Fibroblast of lung (primary cell): Measurements from ENCODE around the gene MACROD2. TPM values are rescaled to one million over a fixed set of nuclear protein-coding genes. Genes with fewer than 3 reads are reported as not detected.

Experiments
- DNase-seq, 2 donors: peaks; one replicate each; pipeline versions ENCODE4 v3.0.0 to v3.0.0-alpha.2; 2010; ENCODE audit warnings: low read depth in 2 of 2
- H2AFZ ChIP-seq: 2 replicates; pipeline ENCODE4 v1.5.1; 2012; ENCODE audit warnings: low read length, control low read depth, inconsistent platforms
- H3K27ac ChIP-seq: 2 replicates; pipeline ENCODE4 v1.5.1; 2011; ENCODE audit warnings: low read length, control low read depth; ENCODE audit not compliant: insufficient read depth
- H3K27me3 ChIP-seq: 2 replicates; pipeline ENCODE4 v1.5.1; 2011; ENCODE audit warnings: mild to moderate bottlenecking, low read length; ENCODE audit not compliant: control insufficient read depth, insufficient read depth
- H3K36me3 ChIP-seq: 2 replicates; pipeline ENCODE4 v1.5.1; 2011; ENCODE audit warnings: low read length; ENCODE audit not compliant: control insufficient read depth, insufficient read depth
- H3K4me1 ChIP-seq: 2 replicates; pipeline ENCODE4 v1.5.1; 2011; ENCODE audit warnings: low read length; ENCODE audit not compliant: control insufficient read depth, insufficient read depth; ENCODE audit errors: extremely low read depth
- H3K4me2 ChIP-seq: 2 replicates; pipeline ENCODE4 v1.5.1; 2011; ENCODE audit warnings: low read length, control low read depth; ENCODE audit not compliant: insufficient read depth; ENCODE audit errors: extremely low read depth
- H3K4me3 ChIP-seq, 4 experiments: fragments of 200-600 bp in 1 of 4; sonication (generic) in 1 of 4; replicated peaks in 1 of 4; 2 replicates each; pipeline ENCODE4 v1.5.1; 2011 to 2016; ENCODE audit warnings: low read length in 4 of 4, low read depth in 3 of 4, mild to moderate bottlenecking in 3 of 4, control low read depth in 2 of 4, inconsistent platforms in 1 of 4, mixed read lengths in 1 of 4; ENCODE audit not compliant: insufficient read depth in 1 of 4; ENCODE audit errors: control extremely low read depth in 1 of 4
- H3K79me2 ChIP-seq: 2 replicates; pipeline ENCODE4 v1.5.1; 2012; ENCODE audit warnings: mild to moderate bottlenecking, low read length, inconsistent platforms; ENCODE audit not compliant: control insufficient read depth, insufficient read depth
- H3K9ac ChIP-seq: 2 replicates; pipeline ENCODE4 v1.5.1; 2011; ENCODE audit warnings: mild to moderate bottlenecking, low read length, control low read depth; ENCODE audit not compliant: insufficient read depth
- H3K9me3 ChIP-seq: 2 replicates; pipeline ENCODE4 v1.5.1; 2012; ENCODE audit warnings: low read depth, low read length; ENCODE audit not compliant: control insufficient read depth, insufficient read depth
- H4K20me1 ChIP-seq: 2 replicates; pipeline ENCODE4 v1.5.1; 2011; ENCODE audit warnings: low read length; ENCODE audit not compliant: control insufficient read depth, insufficient read depth; ENCODE audit errors: extremely low read depth
- EZH2 ChIP-seq: IDR thresholded peaks from 2 replicates; pipeline ENCODE4 v1.5.1; 2012; ENCODE audit warnings: low read length, control low read depth, mild to moderate bottlenecking; ENCODE audit errors: missing control alignments
- polyA plus RNA-seq, 2 donors: library from polyadenylated mRNA; depleted of rRNA in 1 of 2; stranded (reverse) in 1 of 2; unstranded in 1 of 2; fragments of >200 nt; gene quantifications; 2 replicates each; pipeline ENCODE4 v1.2.1, GENCODE V29; 2011 to 2012; ENCODE audit warnings: missing spikeins in 1 of 2
- total RNA-seq: library from RNA; depleted of rRNA; stranded (reverse); fragments of >200 nt; gene quantifications from 2 replicates; pipeline ENCODE4 v1.2.1, GENCODE V29; 2014
- TF ChIP-seq, protein P1 (sequence below), 2 donors: IDR thresholded peaks in 1 of 2; conservative IDR thresholded peaks in 1 of 2; 1 replicate in 1 of 2; 2 replicates in 1 of 2; pipeline ENCODE4 v1.5.1; 2011 to 2012; ENCODE audit warnings: low read length in 2 of 2, control low read depth in 1 of 2, inconsistent platforms in 1 of 2, low read depth in 1 of 2, mild to moderate bottlenecking in 1 of 2

Gene MACROD2
- total and polyA plus RNA-seq, 2 donors (not counting 1 experiment from before 2014, with no cell fraction given), result 0.54 to 1.7 TPM

DNA sequence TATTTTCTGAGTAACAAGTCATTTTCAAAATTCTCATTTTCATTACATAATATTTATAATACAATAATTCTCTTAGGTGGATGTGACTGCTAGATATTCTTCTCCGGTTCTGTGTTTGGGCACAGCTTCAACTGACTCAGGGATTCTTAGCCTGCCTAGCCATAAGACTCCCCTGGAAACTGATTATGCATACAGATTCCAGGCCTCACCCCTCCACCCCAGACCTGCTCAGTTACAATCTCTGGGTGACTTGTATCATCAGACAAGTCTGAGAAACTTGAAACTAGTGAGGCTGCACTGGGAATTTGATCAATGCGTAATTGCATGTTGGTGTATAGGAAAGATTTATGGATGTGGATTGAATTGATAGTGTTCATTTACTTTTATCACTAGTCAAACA, 316.7 kb downstream of the MACROD2 start:
- no peak overlapping the region for H3K4me3 ChIP-seq
- TF ChIP-seq EZH2, result no peak
- TF ChIP-seq, protein P1, sequence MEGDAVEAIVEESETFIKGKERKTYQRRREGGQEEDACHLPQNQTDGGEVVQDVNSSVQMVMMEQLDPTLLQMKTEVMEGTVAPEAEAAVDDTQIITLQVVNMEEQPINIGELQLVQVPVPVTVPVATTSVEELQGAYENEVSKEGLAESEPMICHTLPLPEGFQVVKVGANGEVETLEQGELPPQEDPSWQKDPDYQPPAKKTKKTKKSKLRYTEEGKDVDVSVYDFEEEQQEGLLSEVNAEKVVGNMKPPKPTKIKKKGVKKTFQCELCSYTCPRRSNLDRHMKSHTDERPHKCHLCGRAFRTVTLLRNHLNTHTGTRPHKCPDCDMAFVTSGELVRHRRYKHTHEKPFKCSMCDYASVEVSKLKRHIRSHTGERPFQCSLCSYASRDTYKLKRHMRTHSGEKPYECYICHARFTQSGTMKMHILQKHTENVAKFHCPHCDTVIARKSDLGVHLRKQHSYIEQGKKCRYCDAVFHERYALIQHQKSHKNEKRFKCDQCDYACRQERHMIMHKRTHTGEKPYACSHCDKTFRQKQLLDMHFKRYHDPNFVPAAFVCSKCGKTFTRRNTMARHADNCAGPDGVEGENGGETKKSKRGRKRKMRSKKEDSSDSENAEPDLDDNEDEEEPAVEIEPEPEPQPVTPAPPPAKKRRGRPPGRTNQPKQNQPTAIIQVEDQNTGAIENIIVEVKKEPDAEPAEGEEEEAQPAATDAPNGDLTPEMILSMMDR (conservative IDR thresholded peaks at IDR 0.05 in 1 of 2, IDR thresholded peaks at IDR 0.05 in 1 of 2; ENCODE audit: low read depth in 1 of 2, low read length in 2 of 2), result no peak
- H3K4me1 ChIP-seq, result no peaks in the 10 kb centered on the region
- H3K9ac ChIP-seq, result no peak overlapping the region
- no peak for DNase-seq
- no peaks in the 10 kb centered on the region for H3K27me3 ChIP-seq
- H4K20me1 ChIP-seq, result no peaks in the 10 kb centered on the region
- H3K36me3 ChIP-seq, result no peaks in the 10 kb centered on the region
- no peaks in the 10 kb centered on the region for H3K9me3 ChIP-seq
- H3K79me2 ChIP-seq, result no peaks in the 10 kb centered on the region
- no peak overlapping the region for H2AFZ ChIP-seq
- no peak overlapping the region for H3K4me2 ChIP-seq
- no peak overlapping the region for H3K27ac ChIP-seq

DNA sequence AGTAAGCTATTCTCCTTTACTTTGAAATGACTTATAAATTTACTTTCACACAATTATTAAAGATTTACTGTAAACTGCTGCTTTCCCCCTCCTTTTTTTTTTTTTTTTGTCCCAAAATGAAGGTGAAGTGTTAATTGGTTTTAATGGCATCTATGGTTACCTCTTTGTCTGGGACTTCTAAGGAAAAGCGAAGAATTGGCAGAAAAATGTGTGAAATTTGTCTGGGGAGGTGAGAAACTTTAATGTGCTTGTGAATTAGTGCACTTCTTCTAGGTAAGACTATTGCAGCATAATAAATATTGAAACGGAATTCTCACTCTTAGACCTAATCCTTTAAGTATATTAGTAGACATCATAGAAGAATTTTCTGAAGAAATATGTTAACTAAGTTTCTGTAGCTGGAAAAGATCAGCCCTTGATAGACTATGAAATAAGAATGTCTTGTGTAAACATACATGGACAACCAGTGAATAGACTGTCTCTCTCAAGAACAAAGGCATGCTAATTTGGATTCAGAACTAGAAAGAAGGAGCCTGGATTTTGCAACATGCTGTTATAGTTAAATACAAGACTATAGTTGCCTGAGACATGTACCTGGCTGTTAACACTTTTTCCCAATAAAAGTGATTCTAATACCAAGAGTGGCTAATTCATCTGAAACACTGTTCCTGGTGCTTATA, 318.2 kb downstream of the MACROD2 start:
- H3K4me1 ChIP-seq, result no peaks in the 10 kb centered on the region
- no peak for TF ChIP-seq EZH2
- TF ChIP-seq, protein P1 (conservative IDR thresholded peaks at IDR 0.05 in 1 of 2, IDR thresholded peaks at IDR 0.05 in 1 of 2; ENCODE audit: low read depth in 1 of 2, low read length in 2 of 2), result no peak

DNA sequence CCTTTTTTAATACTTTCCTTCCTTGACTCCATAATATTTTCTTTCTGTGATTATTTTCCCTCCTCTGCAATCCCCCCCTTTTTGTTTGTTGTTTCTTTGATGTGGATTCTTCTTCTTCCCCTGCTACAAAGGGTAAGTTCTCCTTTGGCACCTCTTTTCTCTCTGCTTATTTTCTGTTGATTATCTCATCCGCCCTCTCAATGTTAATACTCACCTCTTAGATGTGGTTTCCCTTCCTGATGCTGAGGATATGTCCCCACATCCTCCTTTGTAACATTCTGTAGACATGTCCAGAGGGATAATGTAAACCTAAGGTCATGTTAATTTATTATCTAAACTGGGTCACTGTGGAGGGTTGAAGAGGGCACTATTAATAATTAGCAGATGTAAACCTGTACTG, 324.4 kb downstream of the MACROD2 start:
- Histone ChIP-seq H3K4me3 (no peak overlapping the region), H3K36me3 (no peaks in the 10 kb centered on the region), H3K4me1 (no peaks in the 10 kb centered on the region), H2AFZ (no peak overlapping the region), H3K27ac (no peak overlapping the region), H3K9ac (no peak overlapping the region), H3K4me2 (no peak overlapping the region), H4K20me1 (no peaks in the 10 kb centered on the region), H3K79me2 (no peaks in the 10 kb centered on the region), H3K27me3 (no peaks in the 10 kb centered on the region), H3K9me3 (no peaks in the 10 kb centered on the region)
- no peak for DNase-seq
- TF ChIP-seq, protein P1 (conservative IDR thresholded peaks at IDR 0.05 in 1 of 2, IDR thresholded peaks at IDR 0.05 in 1 of 2; ENCODE audit: low read depth in 1 of 2, low read length in 2 of 2), result no peak
- no peak for TF ChIP-seq EZH2

More for the DNA sequence above, 318.2 kb downstream of the MACROD2 start:
- no peak for DNase-seq
- H3K27ac ChIP-seq, result no peak overlapping the region
- H3K9me3 ChIP-seq, result no peaks in the 10 kb centered on the region
- H3K9ac ChIP-seq, result no peak overlapping the region
- H3K4me2 ChIP-seq, result no peak overlapping the region
- no peaks in the 10 kb centered on the region for H3K36me3 ChIP-seq
- no peak overlapping the region for H3K4me3 ChIP-seq
- no peak overlapping the region for H2AFZ ChIP-seq
- no peaks in the 10 kb centered on the region for H3K79me2 ChIP-seq
- H4K20me1 ChIP-seq, result no peaks in the 10 kb centered on the region
- no peaks in the 10 kb centered on the region for H3K27me3 ChIP-seq
